GM12872 (cell line): ENCODE measurements around the gene TEX35.

Experiments used
- TF ChIP-seq, protein P1 (sequence below): IDR thresholded peaks from 3 replicates; pipeline ENCODE4 v1.5.1; 2011; ENCODE audit warnings: low read depth, mild to moderate bottlenecking, low read length, moderate library complexity; ENCODE audit not compliant: insufficient read depth

The TEX35 gene

DNA sequence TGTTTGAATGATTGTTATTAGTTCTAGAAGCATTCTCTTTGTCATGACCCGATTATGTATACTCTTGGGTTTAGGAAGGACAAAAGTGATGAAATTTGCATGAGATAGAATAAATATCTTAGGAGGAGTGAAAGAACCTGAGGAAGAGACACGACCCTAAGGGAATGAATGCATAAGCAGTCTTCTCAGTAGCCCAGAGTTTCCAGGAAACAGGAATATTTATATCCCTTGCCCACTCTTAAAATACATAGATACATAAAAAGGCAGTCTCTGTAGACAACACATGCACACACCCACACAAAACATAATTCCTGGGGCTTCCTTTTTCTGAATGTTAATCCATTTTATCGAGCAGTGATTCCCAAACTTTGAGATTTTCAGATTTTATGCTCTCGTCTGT is 35.5 kb upstream of the TEX35 start:
- TF ChIP-seq, protein P1, sequence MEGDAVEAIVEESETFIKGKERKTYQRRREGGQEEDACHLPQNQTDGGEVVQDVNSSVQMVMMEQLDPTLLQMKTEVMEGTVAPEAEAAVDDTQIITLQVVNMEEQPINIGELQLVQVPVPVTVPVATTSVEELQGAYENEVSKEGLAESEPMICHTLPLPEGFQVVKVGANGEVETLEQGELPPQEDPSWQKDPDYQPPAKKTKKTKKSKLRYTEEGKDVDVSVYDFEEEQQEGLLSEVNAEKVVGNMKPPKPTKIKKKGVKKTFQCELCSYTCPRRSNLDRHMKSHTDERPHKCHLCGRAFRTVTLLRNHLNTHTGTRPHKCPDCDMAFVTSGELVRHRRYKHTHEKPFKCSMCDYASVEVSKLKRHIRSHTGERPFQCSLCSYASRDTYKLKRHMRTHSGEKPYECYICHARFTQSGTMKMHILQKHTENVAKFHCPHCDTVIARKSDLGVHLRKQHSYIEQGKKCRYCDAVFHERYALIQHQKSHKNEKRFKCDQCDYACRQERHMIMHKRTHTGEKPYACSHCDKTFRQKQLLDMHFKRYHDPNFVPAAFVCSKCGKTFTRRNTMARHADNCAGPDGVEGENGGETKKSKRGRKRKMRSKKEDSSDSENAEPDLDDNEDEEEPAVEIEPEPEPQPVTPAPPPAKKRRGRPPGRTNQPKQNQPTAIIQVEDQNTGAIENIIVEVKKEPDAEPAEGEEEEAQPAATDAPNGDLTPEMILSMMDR, result no peak

DNA sequence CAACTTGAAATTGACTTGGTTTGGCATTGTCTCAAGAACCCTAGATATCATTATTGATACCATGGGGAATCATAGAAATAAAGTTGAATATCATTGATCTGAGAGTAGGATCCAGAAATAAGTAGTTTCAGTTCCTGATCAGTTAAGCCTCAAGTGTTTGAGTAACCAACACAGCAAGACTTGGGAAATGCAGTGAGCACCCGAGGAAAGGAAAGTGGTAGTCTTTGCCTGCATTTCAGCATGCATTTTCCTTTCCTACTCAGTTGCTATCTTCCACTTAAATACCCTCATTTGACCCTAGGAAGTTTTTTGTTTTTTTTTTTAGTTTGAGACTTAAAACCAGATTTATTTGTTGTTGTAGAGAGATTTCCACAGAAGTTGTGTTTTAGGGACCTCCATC is 35.1 kb upstream of the TEX35 start:
- TF ChIP-seq, protein P1, result no peak

DNA sequence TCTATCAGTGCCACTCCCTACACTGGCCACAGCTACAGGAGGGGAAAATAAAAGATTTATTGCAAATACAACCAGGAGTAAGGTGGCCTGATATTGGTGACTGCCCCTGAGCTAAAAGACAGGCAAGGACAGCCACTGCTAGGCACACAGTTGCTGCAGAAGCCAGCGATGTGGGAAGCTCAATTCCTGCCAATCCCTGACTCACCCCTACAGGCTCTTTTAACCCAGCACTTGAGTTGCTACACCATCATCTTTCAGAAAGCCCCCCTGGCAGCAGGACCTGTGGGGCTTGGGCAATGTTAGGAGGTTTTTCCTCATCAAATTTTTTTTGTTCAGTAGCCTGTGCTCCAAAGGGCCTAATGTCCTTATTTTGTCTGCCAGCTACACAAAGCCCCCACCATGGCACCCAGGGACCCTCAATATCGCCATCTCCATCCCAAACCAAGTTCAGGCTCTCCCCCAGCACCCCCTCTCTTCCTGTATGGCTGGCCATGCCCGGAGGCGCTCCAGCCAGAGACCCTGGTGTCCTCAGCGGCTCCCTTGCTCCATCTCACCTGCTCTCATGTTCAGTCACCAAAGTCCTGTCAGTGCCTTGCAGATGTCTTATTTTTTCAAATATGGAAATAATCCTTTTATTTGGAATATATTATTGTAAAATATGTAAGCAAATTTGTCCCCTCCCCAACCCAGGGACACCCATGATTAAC is 29.5 kb upstream of the TEX35 start:
- TF ChIP-seq, protein P1, result no peak

DNA sequence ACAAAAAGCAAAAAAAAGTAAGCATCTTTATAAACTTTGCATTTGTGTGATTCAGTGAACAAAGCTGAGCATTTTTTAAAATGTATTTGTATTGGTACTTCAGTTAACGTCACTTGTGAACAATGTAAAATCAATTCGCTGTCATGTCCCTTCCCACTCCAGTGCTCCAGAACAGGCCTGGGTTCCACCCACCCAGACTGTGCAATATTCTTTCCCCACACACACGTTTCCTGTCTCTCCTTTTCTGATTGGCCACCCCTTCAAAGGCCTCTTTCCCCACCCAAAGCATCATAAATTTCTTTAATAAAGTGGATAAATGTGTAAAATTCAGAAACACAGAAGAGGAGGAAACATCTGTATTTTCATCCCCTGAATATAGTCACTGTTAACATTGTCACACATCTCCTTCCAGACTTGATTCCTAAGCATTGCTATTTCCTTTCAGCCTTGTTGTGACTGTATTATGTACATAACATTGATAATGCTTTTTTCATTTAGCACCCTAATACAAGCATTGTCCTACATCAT is 28.1 kb upstream of the TEX35 start:
- TF ChIP-seq, protein P1, result no peak

DNA sequence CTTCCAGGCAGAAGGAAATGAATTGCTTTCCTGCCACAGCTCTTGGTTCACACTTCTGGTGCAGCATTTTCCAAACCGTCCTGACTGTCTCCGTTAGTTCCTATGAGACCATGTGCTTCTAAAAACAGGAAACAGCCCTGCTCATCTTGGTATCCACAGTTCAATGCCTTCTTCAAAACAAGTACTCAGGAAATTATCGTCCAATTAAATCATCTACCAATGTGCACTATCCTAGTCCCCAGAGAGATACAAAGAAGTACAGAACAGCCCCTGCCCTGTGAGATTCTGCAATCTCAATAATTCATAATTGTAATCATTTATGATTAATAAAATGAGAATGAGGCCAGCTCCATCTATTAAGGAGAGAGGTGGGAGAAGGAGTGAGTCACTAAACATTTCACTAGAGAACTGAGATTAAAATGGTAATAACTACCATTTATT is 27.3 kb upstream of the TEX35 start:
- TF ChIP-seq, protein P1, result no peak

DNA sequence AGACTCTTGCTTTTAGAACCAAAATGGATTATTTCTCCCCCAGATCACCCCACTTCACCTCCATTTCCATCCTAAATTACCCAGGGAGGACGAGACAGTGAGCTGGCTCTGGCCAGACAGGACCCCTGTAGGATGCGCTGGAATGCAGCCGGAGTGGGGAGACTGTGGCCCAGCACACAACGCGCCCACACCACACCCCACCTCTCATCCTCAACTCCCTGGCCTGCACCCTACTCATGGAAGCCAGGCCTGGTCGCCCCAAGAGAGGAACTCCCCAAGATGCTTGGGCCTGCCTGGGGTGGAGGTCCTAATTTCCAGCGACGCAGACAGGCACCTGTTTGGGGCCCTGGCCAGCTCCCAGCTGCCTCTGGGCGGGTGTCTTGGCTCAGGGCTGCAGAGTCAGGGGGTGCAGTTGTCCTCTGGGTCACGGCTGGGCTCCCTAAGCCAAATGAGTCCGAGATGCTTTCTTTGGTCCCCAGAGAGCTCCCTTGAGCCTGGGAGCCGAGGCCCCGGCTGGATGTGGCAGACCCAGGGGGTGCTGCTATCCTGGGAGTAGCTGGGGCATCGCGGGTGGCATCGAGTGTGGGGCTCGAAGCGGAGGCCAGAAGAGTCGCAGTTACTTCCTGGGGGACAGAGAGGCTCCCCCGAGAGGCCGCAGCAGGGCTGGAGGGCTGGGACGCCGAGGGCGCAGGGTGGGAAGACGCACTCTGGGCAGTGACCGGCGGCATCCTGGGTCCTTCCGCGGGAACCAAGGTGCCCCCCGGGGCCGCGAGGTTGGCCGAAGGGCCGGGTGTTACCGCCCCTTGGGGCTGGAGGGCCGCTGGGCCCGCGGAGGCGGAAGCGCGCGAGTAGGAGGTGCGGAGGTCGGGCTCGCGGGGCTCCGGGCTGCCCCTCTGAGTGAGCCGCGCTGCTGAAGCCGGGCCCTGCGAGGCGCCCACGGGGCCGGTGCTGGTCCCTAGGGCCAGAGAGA is 26.5 kb upstream of the TEX35 start:
- TF ChIP-seq, protein P1, result no peak

DNA sequence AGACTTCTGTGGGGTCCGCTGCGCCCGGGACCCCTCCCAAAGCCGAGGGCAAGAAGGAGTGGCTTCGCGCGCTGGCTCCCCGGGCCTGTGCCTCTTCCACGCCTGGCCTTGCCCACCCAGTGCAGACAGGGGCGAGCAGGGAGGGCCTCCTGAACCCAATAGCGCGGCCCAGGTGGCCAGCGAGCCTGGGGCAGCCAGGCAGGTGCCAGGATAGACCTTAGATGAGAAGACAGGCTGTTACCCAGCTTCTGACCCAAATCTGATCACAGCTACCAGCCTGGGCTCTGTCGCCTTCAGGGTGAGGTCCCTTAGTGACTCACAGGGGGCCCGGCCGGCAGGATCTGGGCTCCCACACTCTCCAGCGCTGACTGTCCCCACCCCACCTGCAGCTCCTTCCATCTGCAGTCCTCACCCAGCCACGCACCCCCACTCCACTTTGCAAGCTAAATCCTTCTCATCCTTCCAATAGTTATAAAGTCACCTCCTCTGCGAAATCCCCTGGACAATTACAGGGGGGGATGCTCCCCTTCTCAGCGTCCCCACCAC is 25.8 kb upstream of the TEX35 start:
- TF ChIP-seq, protein P1, result no peak
